ENCODE measurements around the gene C6orf120. TPM values are rescaled to one million over a fixed set of nuclear protein-coding genes. Genes with fewer than 3 reads are reported as not detected.

C6orf120 gene
- total RNA-seq, 4 donors from 2014 or later: 20.8 to 28.8 (median 25.6) TPM

GRCh38 chr6:169656546-169657283 is 45.2 kb upstream of the C6orf120 start:
- no peak for DNase-seq (ENCODE audit: low spot score in 2 of 2)
- intact Hi-C loops (cut with DNase I; ENCODE audit: low total_unique reads): no loop called here
- 92 to 96% methylated on average over 23 of the region's 23 CpGs for WGBS, 2 donors
- H3K4me3 ChIP-seq (ENCODE audit: low read depth, poor library complexity, severe bottlenecking): no peak overlapping the region
- no peak for TF ChIP-seq POLR2A (IDR thresholded peaks at IDR 0.05)
- TF ChIP-seq, protein P1, sequence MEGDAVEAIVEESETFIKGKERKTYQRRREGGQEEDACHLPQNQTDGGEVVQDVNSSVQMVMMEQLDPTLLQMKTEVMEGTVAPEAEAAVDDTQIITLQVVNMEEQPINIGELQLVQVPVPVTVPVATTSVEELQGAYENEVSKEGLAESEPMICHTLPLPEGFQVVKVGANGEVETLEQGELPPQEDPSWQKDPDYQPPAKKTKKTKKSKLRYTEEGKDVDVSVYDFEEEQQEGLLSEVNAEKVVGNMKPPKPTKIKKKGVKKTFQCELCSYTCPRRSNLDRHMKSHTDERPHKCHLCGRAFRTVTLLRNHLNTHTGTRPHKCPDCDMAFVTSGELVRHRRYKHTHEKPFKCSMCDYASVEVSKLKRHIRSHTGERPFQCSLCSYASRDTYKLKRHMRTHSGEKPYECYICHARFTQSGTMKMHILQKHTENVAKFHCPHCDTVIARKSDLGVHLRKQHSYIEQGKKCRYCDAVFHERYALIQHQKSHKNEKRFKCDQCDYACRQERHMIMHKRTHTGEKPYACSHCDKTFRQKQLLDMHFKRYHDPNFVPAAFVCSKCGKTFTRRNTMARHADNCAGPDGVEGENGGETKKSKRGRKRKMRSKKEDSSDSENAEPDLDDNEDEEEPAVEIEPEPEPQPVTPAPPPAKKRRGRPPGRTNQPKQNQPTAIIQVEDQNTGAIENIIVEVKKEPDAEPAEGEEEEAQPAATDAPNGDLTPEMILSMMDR (IDR thresholded peaks at IDR 0.05): no peak

- DNase-seq (ENCODE audit: low spot score in 2 of 2): no peak
- intact Hi-C loops (cut with DNase I; ENCODE audit: low total_unique reads): no loop called here
- no peak for TF ChIP-seq POLR2A (IDR thresholded peaks at IDR 0.05)
- TF ChIP-seq, protein P1 (IDR thresholded peaks at IDR 0.05): no peak
- 84 to 86% methylated on average over 13 of the region's 13 CpGs for WGBS, 2 donors
- H3K4me3 ChIP-seq (ENCODE audit: low read depth, poor library complexity, severe bottlenecking): no peak overlapping the region
Observed at GRCh38 chr6:169657284-169657610, 44.7 kb upstream of the C6orf120 start.

GRCh38 chr6:169659820-169660610 is 41.9 kb upstream of the C6orf120 start:
- no peak overlapping the region for H3K4me3 ChIP-seq (ENCODE audit: low read depth, poor library complexity, severe bottlenecking)
- TF ChIP-seq POLR2A (IDR thresholded peaks at IDR 0.05): no peak
- TF ChIP-seq, protein P1 (IDR thresholded peaks at IDR 0.05): no peak
- WGBS, 2 donors: 91% methylated on average over 25 to 26 of the region's 26 CpGs
- intact Hi-C loops (cut with DNase I; ENCODE audit: low total_unique reads): no loop called here
- no peak for DNase-seq (ENCODE audit: low spot score in 2 of 2)

DNA sequence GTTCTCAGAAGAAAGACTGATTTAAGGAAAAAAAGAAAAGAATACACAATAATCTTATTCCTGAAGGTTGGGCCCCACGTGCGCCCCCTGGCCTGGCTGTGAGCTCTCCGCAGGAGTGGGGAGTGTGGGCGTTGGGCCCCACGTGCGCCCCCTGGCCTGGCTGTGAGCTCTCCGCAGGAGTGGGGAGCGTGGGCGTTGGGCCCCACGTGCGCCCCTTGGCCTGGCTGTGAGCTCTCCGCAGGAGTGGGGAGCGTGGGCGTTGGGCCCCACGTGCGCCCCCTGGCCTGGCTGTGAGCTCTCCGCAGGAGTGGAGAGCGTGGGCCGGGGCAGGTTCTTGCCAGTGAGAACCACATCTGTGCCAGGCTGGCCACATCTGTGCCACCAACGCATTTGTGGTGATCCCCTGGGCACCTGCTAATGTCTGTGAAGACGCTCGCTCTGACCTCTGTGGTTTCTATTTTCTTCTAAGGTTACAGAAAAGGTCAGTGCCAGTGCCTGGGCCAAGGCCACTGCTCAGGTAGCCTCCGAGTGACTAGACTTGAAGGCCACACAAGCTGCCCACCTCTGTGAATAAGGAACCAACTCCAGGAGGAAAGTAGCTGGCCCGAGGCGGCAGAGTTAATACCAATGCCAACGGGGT is 41.1 kb upstream of the C6orf120 start:
- WGBS, 2 donors: 89 to 93% methylated on average over 11 to 18 of the region's 26 CpGs
- no peak overlapping the region for H3K4me3 ChIP-seq (ENCODE audit: low read depth, poor library complexity, severe bottlenecking)
- DNase-seq (ENCODE audit: low spot score in 2 of 2): no peak
- TF ChIP-seq, protein P1 (IDR thresholded peaks at IDR 0.05): no peak
- TF ChIP-seq POLR2A (IDR thresholded peaks at IDR 0.05): no peak
- intact Hi-C loops (cut with DNase I; ENCODE audit: low total_unique reads): no loop called here

DNA sequence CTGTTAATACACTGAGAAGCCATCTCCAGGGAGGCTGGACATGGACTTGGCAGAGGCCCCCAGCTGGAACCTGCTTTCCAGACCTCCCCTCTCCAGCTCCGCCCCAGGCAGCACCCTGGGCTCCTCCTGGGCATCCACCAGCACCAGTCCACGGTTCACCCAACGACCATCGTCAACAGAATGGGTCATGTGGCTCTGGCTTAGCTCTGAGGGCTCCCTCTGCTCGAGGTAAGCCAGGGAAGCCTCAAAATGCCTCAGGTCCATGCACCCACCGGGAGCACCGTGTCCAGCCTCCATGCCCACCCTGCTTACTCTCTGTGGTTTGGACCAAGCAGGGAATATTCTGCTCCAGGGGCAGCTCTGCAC is 40.6 kb upstream of the C6orf120 start:
- TF ChIP-seq, protein P1 (IDR thresholded peaks at IDR 0.05): no peak
- intact Hi-C loops (cut with DNase I; ENCODE audit: low total_unique reads): no loop called here
- no peak overlapping the region for H3K4me3 ChIP-seq (ENCODE audit: low read depth, poor library complexity, severe bottlenecking)
- DNase-seq (ENCODE audit: low spot score in 2 of 2): no peak
- 95 to 97% methylated on average over 7 of the region's 7 CpGs for WGBS, 2 donors

Measured in lower leg skin (tissue), 4 donors.